Occipital lobe (tissue), 2 donors: ENCODE measurements around the gene SPC24. TPM values are rescaled to one million over a fixed set of nuclear protein-coding genes. Genes with fewer than 3 reads are reported as not detected.
"Not testable (repeated sequence)": the region's sequence is repeated elsewhere in the genome, so short reads cannot be mapped to it uniquely, and the experiment has no call there.

Experiments
- DNase-seq: peaks from one replicate; lab custom pipeline; 2025; lab: John Stamatoyannopoulos, UW
- total RNA-seq: library from RNA; depleted of rRNA; stranded (reverse); fragments of >200 nt; gene quantifications from one replicate; pipeline ENCODE4 v1.2.3, GENCODE V29; 2014

SPC24 gene
- total RNA-seq, 1 donor from 2014 or later = 6.4 TPM

GRCh38 chr19:11192957-11193939, 37.7 kb upstream of the SPC24 start:
- no peak for DNase-seq

- DNase-seq = no peak
These were observed 36.4 kb upstream of the SPC24 start for GRCh38 chr19:11191934-11192333.

- no peak for DNase-seq
These were observed 35.7 kb upstream of the SPC24 start for GRCh38 chr19:11191273-11191755.

GRCh38 chr19:11190501-11190900, 34.9 kb upstream of the SPC24 start:
- no peak for DNase-seq

GRCh38 chr19:11187441-11187840, 31.9 kb upstream of the SPC24 start:
- DNase-seq = no peak

GRCh38 chr19:11182994-11183393, 27.4 kb upstream of the SPC24 start:
- DNase-seq = no peak

- DNase-seq = no peak
These were observed 25.9 kb upstream of the SPC24 start for GRCh38 chr19:11181488-11181887.

- DNase-seq = not testable (repeated sequence)
These were observed 25.4 kb upstream of the SPC24 start for GRCh38 chr19:11180975-11181374.

- DNase-seq = no peak
These were observed 24.8 kb upstream of the SPC24 start for GRCh38 chr19:11180346-11180745.

- DNase-seq = no peak
These were observed 24.2 kb upstream of the SPC24 start for GRCh38 chr19:11179716-11180297.

GRCh38 chr19:11179145-11179465, 23.5 kb upstream of the SPC24 start:
- DNase-seq = not testable (repeated sequence)

- DNase-seq = no peak
These were observed 22.0 kb upstream of the SPC24 start for GRCh38 chr19:11177592-11177991.

GRCh38 chr19:11176466-11177193, 21.0 kb upstream of the SPC24 start:
- no peak for DNase-seq

GRCh38 chr19:11175920-11176319, 20.3 kb upstream of the SPC24 start:
- DNase-seq = no peak

GRCh38 chr19:11174336-11174735, 18.8 kb upstream of the SPC24 start:
- DNase-seq = no peak

GRCh38 chr19:11173516-11174155, 18.1 kb upstream of the SPC24 start:
- DNase-seq = no peak

GRCh38 chr19:11172576-11172975, 17.0 kb upstream of the SPC24 start:
- DNase-seq = no peak

GRCh38 chr19:11171144-11171543, 15.6 kb upstream of the SPC24 start:
- DNase-seq = no peak

GRCh38 chr19:11169896-11170678, 14.5 kb upstream of the SPC24 start:
- DNase-seq = no peak

GRCh38 chr19:11168568-11168967, 13.0 kb upstream of the SPC24 start:
- DNase-seq = no peak
